Activated T-cell treated with anti-CD3 and anti-CD28 coated beads for 48 hours (primary cell): ENCODE results near the gene TTYH1.
"Not testable (repeated sequence)": the region's sequence is repeated elsewhere in the genome, so short reads cannot be mapped to it uniquely, and the experiment has no call there.

Experiments used
- DNase-seq: peaks from one replicate; pipeline ENCODE4 v3.0.0-alpha.2; 2020; ENCODE audit warnings: low read depth

TTYH1 gene

GRCh38 chr19:54461210-54461609, 45.9 kb downstream of the TTYH1 start:
- no peak for DNase-seq

GRCh38 chr19:54461613-54462012, 46.3 kb downstream of the TTYH1 start:
- DNase-seq, result no peak

GRCh38 chr19:54462047-54462654, 46.9 kb downstream of the TTYH1 start:
- DNase-seq, result no peak

GRCh38 chr19:54462655-54463530, 47.6 kb downstream of the TTYH1 start:
- peak; percentile 68 for DNase-seq

GRCh38 chr19:54463531-54464043, 48.3 kb downstream of the TTYH1 start, which contains the start of gene LENG9:
LENG9 (minus strand) TSS chr19:54463778; CDS start chr19:54463526, 252 bp downstream.
- DNase-seq, result peak; percentile 95

GRCh38 chr19:54464044-54464629, 48.9 kb downstream of the TTYH1 start:
- peak; percentile 85 for DNase-seq

- DNase-seq, result peak; percentile 83
These were observed 49.6 kb downstream of the TTYH1 start for GRCh38 chr19:54464630-54465425.

GRCh38 chr19:54465426-54466109, 50.3 kb downstream of the TTYH1 start:
- DNase-seq, result no peak

- not testable (repeated sequence) for DNase-seq
These were observed 50.8 kb downstream of the TTYH1 start for GRCh38 chr19:54466110-54466480.

GRCh38 chr19:54469496-54469934, 54.3 kb downstream of the TTYH1 start:
- no peak for DNase-seq

- DNase-seq, result no peak
These were observed 55.1 kb downstream of the TTYH1 start for GRCh38 chr19:54470276-54470887.

GRCh38 chr19:54470991-54471782, 55.9 kb downstream of the TTYH1 start:
- DNase-seq, result no peak

- DNase-seq, result no peak
These were observed 58.0 kb downstream of the TTYH1 start, which contains the start of gene CDC42EP5 for GRCh38 chr19:54473071-54473891. CDC42EP5 (minus strand) TSS chr19:54473296; CDS start chr19:54465547, 7,749 bp downstream.

GRCh38 chr19:54473892-54474372, 58.7 kb downstream of the TTYH1 start:
- no peak for DNase-seq

- DNase-seq, result no peak
These were observed 60.4 kb downstream of the TTYH1 start for GRCh38 chr19:54475706-54476105.

- DNase-seq, result no peak
These were observed 62.4 kb downstream of the TTYH1 start for GRCh38 chr19:54477650-54478049.

GRCh38 chr19:54478677-54479266, 63.5 kb downstream of the TTYH1 start:
- DNase-seq, result no peak

GRCh38 chr19:54480051-54480450, 64.8 kb downstream of the TTYH1 start:
- DNase-seq, result no peak
